HG03095 (cell line): ENCODE measurements around the gene CCDC3.
"Not testable (repeated sequence)": the region's sequence is repeated elsewhere in the genome, so short reads cannot be mapped to it uniquely, and the experiment has no call there.

Experiments
- ATAC-seq: cut with Tn5 transposase; IDR thresholded peaks from one replicate; pipeline ENCODE4 v1.9.1; 2021; ENCODE audit warnings: moderate library complexity; ENCODE audit not compliant: unreplicated experiment

Gene CCDC3

GRCh38 chr10:13001887-13002212 is 337 bp upstream of the CCDC3 start:
- no peak for ATAC-seq

- no peak for ATAC-seq
Observed at GRCh38 chr10:13000431-13000830, 1.1 kb downstream of the CCDC3 start.

- no peak for ATAC-seq
Observed at GRCh38 chr10:12999849-13000248, 1.7 kb downstream of the CCDC3 start.

GRCh38 chr10:12995425-12995861 is 6.1 kb downstream of the CCDC3 start:
- no peak for ATAC-seq

- no peak for ATAC-seq
Observed at GRCh38 chr10:12993595-12993994, 7.9 kb downstream of the CCDC3 start.

GRCh38 chr10:12985347-12985746 is 16.2 kb downstream of the CCDC3 start:
- no peak for ATAC-seq

- ATAC-seq = no peak
Observed at GRCh38 chr10:12984165-12984747, 17.3 kb downstream of the CCDC3 start.

GRCh38 chr10:12983568-12983967 is 17.9 kb downstream of the CCDC3 start:
- not testable (repeated sequence) for ATAC-seq

- ATAC-seq = no peak
Observed at GRCh38 chr10:12981570-12981969, 19.9 kb downstream of the CCDC3 start.

GRCh38 chr10:12980713-12981306 is 20.7 kb downstream of the CCDC3 start:
- ATAC-seq = no peak

GRCh38 chr10:12980102-12980661 is 21.3 kb downstream of the CCDC3 start:
- ATAC-seq = no peak

GRCh38 chr10:12978891-12979290 is 22.6 kb downstream of the CCDC3 start:
- ATAC-seq = no peak

- no peak for ATAC-seq
Observed at GRCh38 chr10:12975906-12976305, 25.6 kb downstream of the CCDC3 start.

GRCh38 chr10:12975266-12975665 is 26.2 kb downstream of the CCDC3 start:
- ATAC-seq = no peak

GRCh38 chr10:12974491-12975199 is 26.9 kb downstream of the CCDC3 start:
- ATAC-seq = no peak

GRCh38 chr10:12974078-12974477 is 27.4 kb downstream of the CCDC3 start:
- no peak for ATAC-seq

- ATAC-seq = no peak
Observed at GRCh38 chr10:12973149-12973718, 28.3 kb downstream of the CCDC3 start.

GRCh38 chr10:12972146-12972545 is 29.4 kb downstream of the CCDC3 start:
- no peak for ATAC-seq

GRCh38 chr10:12971001-12971788 is 30.3 kb downstream of the CCDC3 start:
- no peak for ATAC-seq

GRCh38 chr10:12969951-12970350 is 31.6 kb downstream of the CCDC3 start:
- no peak for ATAC-seq

- no peak for ATAC-seq
Observed at GRCh38 chr10:12966067-12966466, 35.4 kb downstream of the CCDC3 start.
